Hindlimb muscle (tissue), 1 donor: Measurements from ENCODE around the gene XYLT1. TPM values are rescaled to one million over a fixed set of nuclear protein-coding genes. Genes with fewer than 3 reads are reported as not detected.

ENCODE experiments used
- DNase-seq: peaks from one replicate; pipeline ENCODE4 v3.0.0-alpha.2; 2013
- polyA plus RNA-seq: library from polyadenylated mRNA; unstranded; fragments of 120-200 nt; gene quantifications from one replicate; pipeline ENCODE4 v1.2.1, GENCODE V29; 2013; ENCODE audit not compliant: insufficient read length

The XYLT1 gene
- polyA plus RNA-seq, 1 donor: 6.4 TPM

- DNase-seq: no peak
Measured at GRCh38 chr16:17403156-17403809, 67.5 kb downstream of the XYLT1 start.

GRCh38 chr16:17397499-17397891 is 73.3 kb downstream of the XYLT1 start:
- DNase-seq: no peak

- no peak for DNase-seq
Measured at GRCh38 chr16:17396762-17397498, 73.8 kb downstream of the XYLT1 start.

- no peak for DNase-seq
Measured at GRCh38 chr16:17395849-17396480, 74.8 kb downstream of the XYLT1 start.

- DNase-seq: no peak
Measured at GRCh38 chr16:17392857-17393692, 77.7 kb downstream of the XYLT1 start.

- no peak for DNase-seq
Measured at GRCh38 chr16:17392127-17392856, 78.5 kb downstream of the XYLT1 start.

- DNase-seq: no peak
Measured at GRCh38 chr16:17391715-17392114, 79.0 kb downstream of the XYLT1 start.

- DNase-seq: no peak
Measured at GRCh38 chr16:17389384-17389783, 81.4 kb downstream of the XYLT1 start.

GRCh38 chr16:17387256-17387655 is 83.5 kb downstream of the XYLT1 start:
- no peak for DNase-seq

GRCh38 chr16:17386229-17386628 is 84.5 kb downstream of the XYLT1 start:
- no peak for DNase-seq

GRCh38 chr16:17384471-17384870 is 86.3 kb downstream of the XYLT1 start:
- no peak for DNase-seq

- DNase-seq: no peak
Measured at GRCh38 chr16:17382949-17383863, 87.6 kb downstream of the XYLT1 start.

GRCh38 chr16:17382514-17382913 is 88.2 kb downstream of the XYLT1 start:
- no peak for DNase-seq

GRCh38 chr16:17381784-17382183 is 89.0 kb downstream of the XYLT1 start:
- DNase-seq: no peak

- no peak for DNase-seq
Measured at GRCh38 chr16:17380613-17381012, 90.1 kb downstream of the XYLT1 start.

- DNase-seq: peak; percentile 78
Measured at GRCh38 chr16:17379121-17379571, 91.6 kb downstream of the XYLT1 start.

GRCh38 chr16:17377360-17378324 is 93.1 kb downstream of the XYLT1 start:
- no peak for DNase-seq

GRCh38 chr16:17375461-17376304 is 95.1 kb downstream of the XYLT1 start:
- no peak for DNase-seq
